CD4-positive, alpha-beta T cell treated with Interleukin-15 for 4 hours (primary cell): ENCODE results near the gene MAP3K5.
"Not testable (repeated sequence)": the region's sequence is repeated elsewhere in the genome, so short reads cannot be mapped to it uniquely, and the experiment has no call there.

Experiments
- DNase-seq: peaks from one replicate; pipeline ENCODE4 v3.0.0-alpha.2; 2020; ENCODE audit warnings: low spot score

The MAP3K5 gene

GRCh38 chr6:136607932-136608772, 184.1 kb downstream of the MAP3K5 start:
- DNase-seq = peak; percentile 85

GRCh38 chr6:136607204-136607931, 184.9 kb downstream of the MAP3K5 start:
- no peak for DNase-seq

DNA sequence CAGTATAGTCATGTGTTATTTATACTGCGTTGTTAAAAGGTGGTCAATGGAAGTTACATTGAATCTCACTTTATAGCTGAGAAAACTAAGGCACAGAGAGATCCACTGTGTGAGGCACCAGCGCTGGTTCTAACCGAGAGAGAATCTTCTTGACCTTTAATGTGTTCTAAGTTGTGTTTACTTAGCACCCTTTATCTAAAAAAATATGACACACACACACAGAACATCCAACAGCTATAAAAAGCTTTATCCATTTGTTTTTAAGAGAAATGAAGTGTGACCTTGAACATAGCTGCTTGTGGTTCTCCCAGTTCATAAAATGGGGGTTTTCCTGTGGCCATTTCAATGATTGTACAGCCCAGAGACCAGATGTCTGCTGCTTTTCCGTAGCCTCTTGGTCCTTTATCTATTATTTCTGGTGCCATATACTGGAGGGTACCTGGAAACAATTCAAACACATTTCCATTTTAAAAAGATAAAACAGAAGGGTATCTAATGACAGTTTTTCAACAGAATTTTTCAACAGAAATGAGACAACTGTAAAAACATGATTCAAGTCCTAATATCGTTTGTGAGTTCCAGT, 187.3 kb downstream of the MAP3K5 start:
- no peak for DNase-seq

- DNase-seq = no peak
Measured at GRCh38 chr6:136604328-136604825, 187.9 kb downstream of the MAP3K5 start.

DNA sequence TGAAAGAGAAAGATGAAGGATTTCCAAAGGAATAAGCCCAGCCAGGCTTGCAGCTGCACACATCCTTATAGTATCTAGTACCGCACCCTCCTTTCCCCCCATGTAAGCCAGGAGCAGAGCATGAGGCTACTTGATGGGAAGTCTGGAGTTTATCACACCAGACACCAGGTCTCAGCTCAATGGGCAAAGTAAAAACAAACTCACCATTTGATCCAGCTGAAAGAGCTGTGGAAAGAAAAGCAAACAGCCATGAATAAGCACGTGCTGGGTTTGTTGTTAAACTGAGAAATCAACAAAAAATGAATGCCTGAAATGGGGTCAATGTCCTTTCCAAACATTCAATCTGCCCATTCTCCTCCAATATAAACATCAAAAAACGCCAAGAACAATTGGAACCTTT, 191.5 kb downstream of the MAP3K5 start:
- no peak for DNase-seq

GRCh38 chr6:136599329-136600011, 192.8 kb downstream of the MAP3K5 start:
- no peak for DNase-seq

DNA sequence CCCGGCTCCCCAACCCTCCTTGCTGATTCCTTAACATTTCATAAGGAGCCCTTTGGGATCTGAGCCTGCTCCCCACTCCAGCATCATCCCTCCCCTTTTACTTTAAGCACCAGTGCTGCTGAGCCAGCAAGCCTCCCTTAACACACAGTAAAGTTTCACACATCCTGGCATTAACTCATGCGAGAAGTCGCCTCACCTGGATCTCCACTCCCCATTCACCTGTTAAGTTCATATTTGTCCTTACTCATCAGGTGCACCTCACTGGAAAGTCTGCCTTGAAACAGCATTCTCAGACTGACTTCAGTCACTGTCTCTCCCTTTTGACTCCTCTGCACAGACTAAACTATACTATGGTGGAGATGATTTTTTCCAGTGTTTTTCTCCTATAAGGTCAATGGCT, 194.2 kb downstream of the MAP3K5 start:
- DNase-seq = no peak

DNA sequence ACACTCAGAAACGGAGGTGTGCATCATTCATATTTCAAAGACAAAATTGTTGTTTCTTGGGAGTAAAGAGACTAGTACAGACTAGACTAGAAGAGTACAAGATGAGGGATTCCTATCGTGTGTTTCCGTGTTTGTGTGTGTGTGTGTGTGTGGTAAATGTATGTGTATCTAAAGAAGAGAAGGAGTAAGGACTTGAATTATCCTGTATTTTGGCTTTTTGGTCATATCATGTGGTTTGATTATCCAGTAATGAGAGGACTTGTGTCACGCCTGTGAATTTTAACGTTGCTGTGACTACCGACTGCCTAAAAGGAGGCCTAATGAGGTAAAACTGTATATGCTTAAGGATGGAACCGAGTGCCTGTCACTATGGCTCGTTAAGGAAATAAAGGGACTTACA, 197.6 kb downstream of the MAP3K5 start:
- DNase-seq = no peak

GRCh38 chr6:136593748-136594490, 198.4 kb downstream of the MAP3K5 start:
- peak; percentile 62 for DNase-seq

DNA sequence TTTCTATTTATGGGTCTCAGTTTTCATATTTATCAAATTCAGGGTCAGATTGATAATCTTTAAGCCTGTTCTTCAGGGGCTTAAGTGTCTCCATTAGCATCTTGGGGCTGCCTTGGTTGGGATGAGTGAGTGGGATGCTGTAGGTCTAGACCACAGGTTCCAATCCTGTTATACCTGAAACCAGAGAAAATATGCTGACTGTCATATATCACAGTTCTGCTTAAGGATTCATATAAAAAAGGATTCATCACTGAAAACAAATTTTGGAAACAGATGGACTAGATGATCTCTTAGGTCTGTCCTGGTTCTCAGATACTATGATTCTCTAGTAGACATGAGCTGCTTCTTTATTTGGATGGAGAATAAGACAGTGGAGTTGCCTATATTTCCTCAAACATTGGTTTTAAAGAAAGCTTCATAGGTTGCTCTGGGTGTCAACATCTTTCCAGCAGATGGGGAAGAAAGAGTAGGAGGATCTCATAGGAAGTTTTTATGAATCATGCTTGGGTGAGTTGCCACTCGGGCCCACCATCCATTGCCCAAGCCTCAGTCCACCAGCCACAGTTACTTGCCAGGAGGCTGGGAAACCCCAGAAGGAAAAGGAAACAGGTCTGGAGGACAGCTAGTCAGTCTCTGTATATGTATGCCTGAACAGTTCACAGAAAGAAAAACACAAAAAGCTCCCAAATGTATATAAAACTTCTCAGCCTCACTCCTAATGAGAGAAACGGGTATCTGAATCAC, 199.2 kb downstream of the MAP3K5 start:
- no peak for DNase-seq

DNA sequence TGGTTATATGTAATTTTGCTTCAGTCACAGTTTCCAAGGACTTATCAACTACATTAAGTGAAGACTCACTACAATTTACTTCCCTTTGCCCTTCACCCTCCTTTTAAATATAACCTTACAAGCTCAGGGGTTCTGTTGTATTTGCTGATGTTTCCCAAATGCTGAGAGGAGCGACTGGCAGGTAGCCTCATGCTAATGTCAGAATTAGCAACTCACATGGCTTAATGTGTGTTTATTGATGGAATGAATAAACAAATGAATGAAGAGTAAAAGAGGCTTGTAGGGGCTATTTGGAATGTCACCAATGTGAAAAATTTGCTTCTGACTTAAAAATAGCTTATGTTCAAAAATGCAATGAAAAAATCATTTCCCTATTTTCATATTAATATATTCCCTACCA, 200.7 kb downstream of the MAP3K5 start:
- no peak for DNase-seq

DNA sequence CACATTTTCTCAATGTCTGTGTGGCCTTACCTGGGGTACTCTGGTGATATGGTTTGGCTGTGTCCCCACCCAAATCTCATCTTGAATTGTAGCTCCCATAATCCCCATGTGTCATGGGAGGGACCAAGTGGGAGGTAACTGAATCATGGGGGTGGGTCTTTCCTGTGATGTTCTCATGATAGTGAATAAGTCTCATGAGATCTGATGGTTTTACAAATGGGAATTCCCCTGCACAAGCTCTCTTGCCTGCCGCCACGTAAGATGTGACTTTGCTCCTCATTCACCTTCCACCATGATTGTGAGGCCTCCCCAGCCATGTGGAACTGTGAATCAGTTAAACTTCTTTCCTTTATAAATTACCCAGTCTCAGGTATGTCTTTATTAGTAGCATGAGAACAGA, 201.4 kb downstream of the MAP3K5 start:
- not testable (repeated sequence) for DNase-seq

GRCh38 chr6:136587527-136587926, 204.8 kb downstream of the MAP3K5 start:
- no peak for DNase-seq

DNA sequence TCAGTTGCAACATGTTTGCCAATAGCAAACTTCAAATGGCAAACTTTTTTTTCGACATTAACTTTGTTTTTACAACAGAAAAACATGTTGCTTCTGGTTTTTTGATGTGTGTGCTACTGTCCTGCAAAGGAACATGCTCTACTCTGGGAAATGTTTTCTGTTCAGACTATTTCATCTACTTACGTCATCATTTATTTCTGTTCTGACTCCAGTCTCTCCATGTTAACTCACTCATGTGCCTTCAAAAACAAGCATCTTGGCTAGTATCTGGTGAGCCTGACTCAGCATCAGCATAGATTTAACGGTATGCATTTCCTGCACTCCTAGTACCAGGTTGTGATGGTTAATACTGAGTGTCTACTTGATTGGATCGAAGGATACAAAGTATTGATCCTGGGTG, 206.0 kb downstream of the MAP3K5 start:
- DNase-seq = no peak

GRCh38 chr6:136585523-136585922, 206.8 kb downstream of the MAP3K5 start:
- DNase-seq = not testable (repeated sequence)

GRCh38 chr6:136584290-136584689, 208.0 kb downstream of the MAP3K5 start:
- DNase-seq = not testable (repeated sequence)

DNA sequence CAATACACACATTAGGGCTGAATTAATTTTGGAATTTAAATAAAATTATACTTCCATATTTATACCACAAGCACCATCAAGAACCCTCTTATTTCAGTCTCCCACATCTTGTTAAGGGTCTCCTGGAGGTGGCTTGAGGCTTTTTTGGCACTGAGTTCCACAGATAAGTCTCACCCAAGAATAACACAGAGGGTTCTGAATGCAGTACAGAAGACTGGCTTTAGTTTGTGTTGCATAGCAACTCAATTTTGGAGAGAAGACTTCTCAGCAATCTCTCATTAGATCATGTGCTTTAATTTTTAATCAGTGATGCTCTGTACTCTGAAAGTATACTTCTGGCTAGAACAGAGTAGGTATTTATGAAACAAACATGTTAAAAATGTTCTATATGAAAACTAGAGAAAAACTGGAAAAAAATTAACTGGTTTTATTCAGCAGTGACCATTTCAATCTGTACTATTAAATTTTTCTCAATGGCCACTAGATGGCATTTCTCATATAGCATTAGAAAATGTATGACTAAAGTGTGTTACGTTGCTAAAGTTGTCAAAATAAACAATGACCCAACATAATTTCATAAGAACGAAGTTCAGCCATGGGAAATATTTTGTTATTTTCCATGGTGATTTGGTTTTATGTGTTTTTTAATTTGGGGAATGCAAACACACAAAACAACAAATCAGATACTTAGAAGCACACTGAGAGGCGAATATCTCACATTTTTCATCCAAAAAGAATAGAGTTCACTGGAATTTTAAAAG, 209.4 kb downstream of the MAP3K5 start:
- DNase-seq = peak; percentile 12

GRCh38 chr6:136579800-136580199, 212.5 kb downstream of the MAP3K5 start:
- DNase-seq = no peak

- no peak for DNase-seq
Measured at GRCh38 chr6:136576821-136577220, 215.5 kb downstream of the MAP3K5 start.

- DNase-seq = no peak
Measured at GRCh38 chr6:136571496-136571895, 220.8 kb downstream of the MAP3K5 start.
